ENCODE results near the gene TXNIP. TPM values are rescaled to one million over a fixed set of nuclear protein-coding genes. Genes with fewer than 3 reads are reported as not detected.

Gene TXNIP
- total and polyA plus RNA-seq, 7 donors, result 326 to 4,609 (median 1,623) TPM

DNA sequence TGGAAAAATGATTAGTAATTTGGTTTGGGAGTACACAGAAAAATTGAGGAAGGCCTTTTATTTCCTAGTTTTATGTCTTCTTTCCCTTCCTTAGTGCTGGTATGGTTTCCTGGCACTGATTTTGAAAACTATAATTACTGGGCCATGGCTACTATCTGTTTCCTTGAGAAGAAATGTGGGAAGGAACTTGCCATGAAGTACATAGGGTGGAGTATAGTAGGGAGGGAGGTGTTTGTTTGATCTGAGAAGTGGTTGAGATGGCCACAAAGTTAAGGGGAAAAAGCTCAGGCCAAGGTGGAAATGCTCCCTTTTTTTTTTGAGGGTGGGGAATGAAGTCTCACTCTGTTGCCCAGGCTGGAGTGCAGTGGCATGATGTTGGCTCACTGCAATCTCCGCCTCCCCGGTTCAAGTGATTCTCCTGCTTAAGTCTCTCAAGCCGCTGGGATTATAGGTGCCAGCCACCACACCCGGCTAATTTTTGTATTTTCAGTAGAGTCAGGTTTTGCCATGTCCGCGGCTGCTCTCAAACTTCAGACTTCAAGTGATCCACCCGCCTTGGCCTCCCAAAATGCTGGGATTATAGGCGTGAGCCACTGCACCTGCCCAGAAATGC, 13.9 kb upstream of the TXNIP start:
- intact Hi-C loops (cut with DNase I), result loop anchor here (5.0 kb wide), 1 partner anchor 98 kb away; the partner anchor contains the start of gene ITGA10
- peak overlapping the region in 3 of 4 donors; percentile 25 to 45 (median 33) for H3K27ac ChIP-seq
- DNase-seq, result no peak
- peaks cover 0 to 29% (median 22%) of the 10 kb centered on the region in 4 donors for H3K4me1 ChIP-seq
- WGBS, 2 donors, result 84 to 90% methylated on average over 8 of the region's 8 CpGs
- no peaks in the 10 kb centered on the region for H3K36me3 ChIP-seq
- H3K4me3 ChIP-seq, result no peak overlapping the region
- H3K27me3 ChIP-seq, result no peaks in the 10 kb centered on the region
- H3K9me3 ChIP-seq, result no peaks in the 10 kb centered on the region
- TF ChIP-seq POLR2A (IDR thresholded peaks at IDR 0.05), result no peak
- TF ChIP-seq, protein P1, sequence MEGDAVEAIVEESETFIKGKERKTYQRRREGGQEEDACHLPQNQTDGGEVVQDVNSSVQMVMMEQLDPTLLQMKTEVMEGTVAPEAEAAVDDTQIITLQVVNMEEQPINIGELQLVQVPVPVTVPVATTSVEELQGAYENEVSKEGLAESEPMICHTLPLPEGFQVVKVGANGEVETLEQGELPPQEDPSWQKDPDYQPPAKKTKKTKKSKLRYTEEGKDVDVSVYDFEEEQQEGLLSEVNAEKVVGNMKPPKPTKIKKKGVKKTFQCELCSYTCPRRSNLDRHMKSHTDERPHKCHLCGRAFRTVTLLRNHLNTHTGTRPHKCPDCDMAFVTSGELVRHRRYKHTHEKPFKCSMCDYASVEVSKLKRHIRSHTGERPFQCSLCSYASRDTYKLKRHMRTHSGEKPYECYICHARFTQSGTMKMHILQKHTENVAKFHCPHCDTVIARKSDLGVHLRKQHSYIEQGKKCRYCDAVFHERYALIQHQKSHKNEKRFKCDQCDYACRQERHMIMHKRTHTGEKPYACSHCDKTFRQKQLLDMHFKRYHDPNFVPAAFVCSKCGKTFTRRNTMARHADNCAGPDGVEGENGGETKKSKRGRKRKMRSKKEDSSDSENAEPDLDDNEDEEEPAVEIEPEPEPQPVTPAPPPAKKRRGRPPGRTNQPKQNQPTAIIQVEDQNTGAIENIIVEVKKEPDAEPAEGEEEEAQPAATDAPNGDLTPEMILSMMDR (IDR thresholded peaks at IDR 0.05), result no peak
- no peak for TF ChIP-seq EP300 (IDR thresholded peaks at IDR 0.05)
- no peak for TF ChIP-seq POLR2AphosphoS5 (IDR thresholded peaks at IDR 0.05)

DNA sequence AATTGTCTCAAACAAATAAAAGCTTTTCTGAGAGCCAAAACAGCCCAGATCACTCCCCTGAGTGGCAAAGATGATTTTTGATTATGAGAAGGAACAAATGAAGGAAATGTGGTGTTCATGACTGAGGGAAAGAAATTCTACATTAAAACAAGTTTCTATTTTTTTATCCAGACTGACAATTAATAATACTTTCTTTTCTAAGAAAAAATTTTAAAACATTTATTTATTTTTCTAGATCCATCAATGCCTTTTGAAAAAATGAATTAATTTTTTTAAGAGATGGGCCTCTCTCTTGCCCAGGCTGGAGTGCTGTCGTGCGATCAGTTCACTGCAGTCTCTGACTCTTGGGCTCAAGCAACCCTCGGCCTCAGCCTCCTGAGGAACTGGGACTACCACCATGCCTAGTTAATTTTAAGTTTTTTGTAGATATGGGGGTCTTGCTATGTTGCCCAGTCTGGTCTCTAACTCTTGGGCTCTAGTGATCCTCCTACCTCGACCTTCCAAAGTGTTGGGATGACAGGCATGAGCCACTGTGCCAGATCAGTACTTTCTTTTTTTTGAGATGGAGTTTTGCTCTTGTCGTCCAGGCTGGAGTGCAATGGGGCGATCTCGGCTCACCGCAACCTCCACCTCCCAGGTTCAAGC, 11.2 kb upstream of the TXNIP start:
- WGBS, 2 donors, result 91 to 92% methylated on average over 8 of the region's 8 CpGs
- Histone ChIP-seq H3K36me3 (no peaks in the 10 kb centered on the region), H3K4me1 (peaks cover 0 to 29% (median 22%) of the 10 kb centered on the region in 4 donors), H3K4me3 (peak overlapping the region in 1 of 4 donors; percentile 28), H3K27me3 (no peaks in the 10 kb centered on the region), H3K9me3 (no peaks in the 10 kb centered on the region), H3K27ac (peak overlapping the region; percentile 80 to 83 (median 82))
- peak; percentile 66 for DNase-seq
- intact Hi-C loops (cut with DNase I), result loop anchor here (1.0 kb wide), 1 partner anchor 30 kb away; no protein-coding TSS in a partner anchor
- TF ChIP-seq EP300 (IDR thresholded peaks at IDR 0.05) (no peak), POLR2A (IDR thresholded peaks at IDR 0.05) (no peak), POLR2AphosphoS5 (IDR thresholded peaks at IDR 0.05) (no peak)
- TF ChIP-seq, protein P1 (IDR thresholded peaks at IDR 0.05), result peak in 1 of 4 experiments; percentile 11

DNA sequence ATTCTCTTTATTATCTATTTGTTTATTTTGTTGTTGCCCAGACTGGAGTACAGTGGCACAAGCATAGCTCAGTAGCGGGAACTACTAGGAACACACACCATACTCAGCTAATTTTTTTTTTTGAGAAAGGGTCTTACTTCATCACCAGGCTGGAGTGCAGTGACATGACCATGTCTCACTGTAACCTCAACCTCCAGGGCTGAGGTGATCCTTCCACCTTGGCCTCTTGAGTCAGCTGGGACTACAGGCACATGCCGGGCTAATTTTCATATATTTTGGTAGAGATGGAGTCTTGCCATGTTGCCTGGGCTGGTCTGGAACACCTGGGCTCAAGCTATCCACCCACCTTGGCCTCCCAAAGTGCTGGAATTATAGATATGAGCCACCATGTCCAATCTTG, 5.3 kb upstream of the TXNIP start:
- 92 to 93% methylated on average over 2 of the region's 2 CpGs for WGBS, 2 donors

DNA sequence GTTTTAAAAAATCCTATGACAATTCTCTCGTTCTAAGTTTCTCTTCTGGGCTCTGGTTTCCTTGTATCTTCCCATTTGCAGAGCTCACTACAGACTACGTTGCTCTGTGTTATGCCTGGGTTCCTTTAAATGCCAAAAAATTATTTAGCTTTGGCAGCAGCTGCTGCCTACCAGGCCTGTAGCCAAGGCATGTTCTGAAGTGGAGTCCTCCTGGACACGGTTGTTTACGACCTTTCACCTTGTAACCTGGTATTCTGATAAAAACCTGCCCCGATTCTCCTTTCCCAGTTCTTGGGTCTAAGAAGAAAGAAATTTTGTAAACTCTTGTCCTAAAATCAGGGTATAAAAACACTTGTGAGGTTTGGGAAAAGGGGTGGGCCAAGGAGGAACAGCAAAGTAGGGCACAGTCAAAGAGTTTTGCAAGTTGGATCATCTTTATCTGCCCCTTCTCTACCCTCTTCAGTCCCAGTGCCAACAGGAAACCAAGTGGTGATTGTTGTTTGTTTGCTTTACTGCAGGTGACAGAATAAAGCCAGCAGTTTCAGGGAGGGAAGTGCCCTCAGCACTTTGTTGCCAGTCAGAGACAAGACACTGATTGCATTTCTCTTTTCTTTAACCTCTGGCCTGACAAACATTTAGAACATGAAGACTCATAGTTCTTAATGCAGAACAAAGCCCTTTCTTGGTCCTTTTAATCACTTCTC, 3.1 kb upstream of the TXNIP start:
- intact Hi-C loops (cut with DNase I), result loop anchor here (5.0 kb wide), 1 partner anchor 37 kb away; the partner anchor contains the start of genes ANKRD34A and POLR3GL
- H3K9me3 ChIP-seq, result no peaks in the 10 kb centered on the region
- peak overlapping the region; percentile 92 to 95 (median 94) for H3K27ac ChIP-seq
- 10 to 32% methylated on average over 5 of the region's 5 CpGs for WGBS, 2 donors
- peaks cover 0 to 36% (median 35%) of the 10 kb centered on the region in 4 donors for H3K4me1 ChIP-seq
- peak; percentile 88 for DNase-seq
- TF ChIP-seq POLR2AphosphoS5 (IDR thresholded peaks at IDR 0.05), result peak; percentile 77 to 88 (median 83)
- peak in 1 of 2 donors; percentile 52 for TF ChIP-seq POLR2A (IDR thresholded peaks at IDR 0.05)
- TF ChIP-seq EP300 (IDR thresholded peaks at IDR 0.05), result peak in 2 of 4 donors; percentile 51 to 80
- TF ChIP-seq, protein P1 (IDR thresholded peaks at IDR 0.05), result no peak
- peaks cover 12 to 16% (median 14%) of the 10 kb centered on the region in 4 donors for H3K36me3 ChIP-seq
- H3K4me3 ChIP-seq, result peak overlapping the region; percentile 72 to 93 (median 88)
- no peaks in the 10 kb centered on the region for H3K27me3 ChIP-seq

More for the DNA sequence above, 5.3 kb upstream of the TXNIP start:
- H3K27me3 ChIP-seq, result no peaks in the 10 kb centered on the region
- intact Hi-C loops (cut with DNase I), result no loop called here
- H3K4me3 ChIP-seq, result no peak overlapping the region
- DNase-seq, result peak; percentile 59
- peaks cover 0 to 55% (median 50%) of the 10 kb centered on the region in 4 donors for H3K4me1 ChIP-seq
- no peaks in the 10 kb centered on the region for H3K9me3 ChIP-seq
- no peak for TF ChIP-seq POLR2AphosphoS5 (IDR thresholded peaks at IDR 0.05)
- no peak for TF ChIP-seq EP300 (IDR thresholded peaks at IDR 0.05)
- TF ChIP-seq POLR2A (IDR thresholded peaks at IDR 0.05), result no peak
- TF ChIP-seq, protein P1 (IDR thresholded peaks at IDR 0.05), result no peak
- peak overlapping the region; percentile 51 to 94 (median 72) for H3K27ac ChIP-seq
- no peaks in the 10 kb centered on the region for H3K36me3 ChIP-seq
